ENCODE measurements around the gene GJB2. TPM values are rescaled to one million over a fixed set of nuclear protein-coding genes. Genes with fewer than 3 reads are reported as not detected.

The GJB2 gene
- total RNA-seq, 2 donors from 2014 or later: 0.20 TPM; not detected in 1

DNA sequence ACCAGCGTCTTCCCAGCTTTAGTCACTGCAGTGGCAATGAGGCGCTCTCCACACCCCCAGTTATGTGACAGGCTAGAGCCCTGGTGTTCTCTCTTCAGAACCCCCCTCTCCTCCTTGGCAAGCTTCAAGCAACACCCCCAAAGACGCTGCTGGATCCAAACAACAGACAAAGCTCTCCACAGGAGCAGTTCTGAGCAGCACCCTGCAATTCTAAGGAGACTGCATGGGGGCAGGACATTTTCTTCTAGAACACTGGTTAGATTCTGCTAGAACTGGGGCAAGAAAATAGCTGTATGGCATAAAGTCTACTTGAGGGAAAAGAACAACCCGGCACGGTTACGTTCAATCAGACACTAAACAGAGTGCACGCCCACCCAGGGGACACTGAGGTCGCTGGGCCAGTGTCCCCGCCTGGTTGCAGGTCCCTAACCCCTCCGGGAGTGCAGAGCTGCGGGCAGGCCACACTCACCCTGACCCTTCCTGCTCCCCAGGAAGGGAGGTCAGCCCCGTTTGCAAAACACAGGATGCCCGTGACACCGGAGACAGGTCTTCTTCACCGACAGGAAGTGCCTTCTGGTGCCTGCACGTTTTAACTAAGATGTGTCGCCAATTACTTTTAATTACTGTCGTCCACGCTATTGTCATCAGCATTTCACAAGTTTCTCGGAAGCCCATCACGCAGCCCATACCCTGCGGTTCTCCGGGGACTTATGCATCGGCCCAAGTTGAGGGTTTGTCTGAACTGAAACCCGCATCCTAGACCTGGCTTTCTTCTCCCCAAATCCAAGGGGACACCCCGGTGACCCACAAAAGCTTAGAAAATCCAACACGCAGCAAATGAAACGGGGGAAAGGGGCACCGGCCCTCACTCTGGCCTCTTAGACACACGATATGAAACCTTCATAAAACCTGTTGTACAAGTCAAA, 38.4 kb upstream of the GJB2 start:
- DNase-seq (ENCODE audit: low spot score): no peak
- H3K27me3 ChIP-seq: peaks cover 8 to 13% of the 10 kb centered on the region in 2 donors
- no peaks in the 10 kb centered on the region for H3K36me3 ChIP-seq
- H3K27ac ChIP-seq: no peak overlapping the region
- H3K9me3 ChIP-seq: no peaks in the 10 kb centered on the region
- peaks cover 0 to 15% of the 10 kb centered on the region in 2 donors for H3K4me1 ChIP-seq
- H3K4me3 ChIP-seq: peak overlapping the region in 1 of 2 donors; percentile 43
- TF ChIP-seq, protein P1, sequence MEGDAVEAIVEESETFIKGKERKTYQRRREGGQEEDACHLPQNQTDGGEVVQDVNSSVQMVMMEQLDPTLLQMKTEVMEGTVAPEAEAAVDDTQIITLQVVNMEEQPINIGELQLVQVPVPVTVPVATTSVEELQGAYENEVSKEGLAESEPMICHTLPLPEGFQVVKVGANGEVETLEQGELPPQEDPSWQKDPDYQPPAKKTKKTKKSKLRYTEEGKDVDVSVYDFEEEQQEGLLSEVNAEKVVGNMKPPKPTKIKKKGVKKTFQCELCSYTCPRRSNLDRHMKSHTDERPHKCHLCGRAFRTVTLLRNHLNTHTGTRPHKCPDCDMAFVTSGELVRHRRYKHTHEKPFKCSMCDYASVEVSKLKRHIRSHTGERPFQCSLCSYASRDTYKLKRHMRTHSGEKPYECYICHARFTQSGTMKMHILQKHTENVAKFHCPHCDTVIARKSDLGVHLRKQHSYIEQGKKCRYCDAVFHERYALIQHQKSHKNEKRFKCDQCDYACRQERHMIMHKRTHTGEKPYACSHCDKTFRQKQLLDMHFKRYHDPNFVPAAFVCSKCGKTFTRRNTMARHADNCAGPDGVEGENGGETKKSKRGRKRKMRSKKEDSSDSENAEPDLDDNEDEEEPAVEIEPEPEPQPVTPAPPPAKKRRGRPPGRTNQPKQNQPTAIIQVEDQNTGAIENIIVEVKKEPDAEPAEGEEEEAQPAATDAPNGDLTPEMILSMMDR (IDR thresholded peaks at IDR 0.05): no peak

DNA sequence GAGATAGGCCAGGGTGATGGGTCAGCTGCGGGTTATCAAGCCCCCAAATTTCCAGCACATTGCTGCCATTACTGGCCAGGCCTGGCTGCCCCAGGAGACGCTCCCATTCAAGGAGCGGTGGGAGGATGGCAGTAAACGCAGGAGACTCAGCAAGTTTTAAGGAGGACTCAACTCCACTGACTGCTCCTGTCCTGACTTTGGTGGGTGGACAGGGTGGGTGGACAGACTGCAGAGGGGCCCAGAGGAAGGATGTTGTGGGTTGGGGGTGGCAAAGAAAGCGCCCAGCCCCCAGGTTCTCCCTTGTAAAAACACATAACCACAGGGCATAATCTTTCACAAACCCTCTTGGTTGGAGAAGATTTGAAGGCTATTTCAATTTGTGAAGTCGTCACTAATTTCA, 35.0 kb upstream of the GJB2 start:
- no peak overlapping the region for H3K4me3 ChIP-seq
- no peak overlapping the region for H3K27ac ChIP-seq
- peaks cover 8 to 12% of the 10 kb centered on the region in 2 donors for H3K27me3 ChIP-seq
- TF ChIP-seq, protein P1 (IDR thresholded peaks at IDR 0.05): no peak
- no peaks in the 10 kb centered on the region for H3K9me3 ChIP-seq
- H3K36me3 ChIP-seq: no peaks in the 10 kb centered on the region
- no peak for DNase-seq (ENCODE audit: low spot score)
- H3K4me1 ChIP-seq: peaks cover 0 to 15% of the 10 kb centered on the region in 2 donors

DNA sequence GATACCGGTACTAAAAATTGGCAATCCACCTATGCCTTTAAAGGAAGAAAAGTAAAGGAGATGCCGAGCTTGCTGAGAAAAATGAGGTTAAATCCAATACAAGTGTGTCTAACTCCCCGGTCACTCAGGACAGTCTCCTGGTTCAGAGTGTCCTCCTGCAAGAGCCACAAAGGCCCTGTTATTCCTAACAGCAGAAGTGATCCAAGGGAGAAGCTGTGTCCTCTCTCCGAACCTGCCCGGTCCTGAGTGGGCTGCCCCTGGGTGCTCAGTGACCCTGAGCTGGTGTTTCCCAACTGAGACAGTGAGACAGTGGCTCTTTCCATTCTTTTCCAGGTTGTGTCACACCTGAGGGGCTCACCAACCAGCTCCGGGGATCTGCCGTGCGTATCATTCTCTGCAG, 34.5 kb upstream of the GJB2 start:
- TF ChIP-seq, protein P1 (IDR thresholded peaks at IDR 0.05): no peak
- DNase-seq (ENCODE audit: low spot score): no peak

DNA sequence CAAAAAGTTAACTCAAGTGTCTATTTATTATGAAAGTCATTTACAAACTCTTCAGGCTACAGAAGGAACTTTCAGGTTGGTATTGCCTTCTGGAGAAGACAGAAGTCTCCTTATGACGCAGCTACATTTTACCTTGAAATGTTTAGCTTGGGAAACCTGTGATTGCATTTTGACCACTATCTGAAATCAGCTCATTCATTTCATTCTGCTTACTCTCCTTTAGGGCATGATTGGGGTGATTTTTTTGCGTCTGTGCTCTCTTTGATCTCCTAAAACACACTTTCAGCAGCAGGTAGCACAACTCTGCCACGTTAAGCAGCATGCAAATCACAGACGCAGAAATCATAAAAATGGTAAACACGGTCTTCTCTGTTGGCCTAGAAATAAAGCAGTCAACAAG, 29.8 kb upstream of the GJB2 start:
- H3K4me3 ChIP-seq: no peak overlapping the region
- H3K27ac ChIP-seq: no peak overlapping the region
- no peaks in the 10 kb centered on the region for H3K36me3 ChIP-seq
- no peak for DNase-seq (ENCODE audit: low spot score)
- H3K9me3 ChIP-seq: no peaks in the 10 kb centered on the region
- no peaks in the 10 kb centered on the region for H3K27me3 ChIP-seq
- no peaks in the 10 kb centered on the region for H3K4me1 ChIP-seq
- TF ChIP-seq, protein P1 (IDR thresholded peaks at IDR 0.05): no peak

More for the DNA sequence above, 34.5 kb upstream of the GJB2 start:
- Histone ChIP-seq H3K27ac (no peak overlapping the region), H3K9me3 (no peaks in the 10 kb centered on the region), H3K4me1 (peaks cover 0 to 12% of the 10 kb centered on the region in 2 donors), H3K27me3 (peaks cover 4 to 8% of the 10 kb centered on the region in 2 donors), H3K4me3 (no peak overlapping the region), H3K36me3 (no peaks in the 10 kb centered on the region)

DNA sequence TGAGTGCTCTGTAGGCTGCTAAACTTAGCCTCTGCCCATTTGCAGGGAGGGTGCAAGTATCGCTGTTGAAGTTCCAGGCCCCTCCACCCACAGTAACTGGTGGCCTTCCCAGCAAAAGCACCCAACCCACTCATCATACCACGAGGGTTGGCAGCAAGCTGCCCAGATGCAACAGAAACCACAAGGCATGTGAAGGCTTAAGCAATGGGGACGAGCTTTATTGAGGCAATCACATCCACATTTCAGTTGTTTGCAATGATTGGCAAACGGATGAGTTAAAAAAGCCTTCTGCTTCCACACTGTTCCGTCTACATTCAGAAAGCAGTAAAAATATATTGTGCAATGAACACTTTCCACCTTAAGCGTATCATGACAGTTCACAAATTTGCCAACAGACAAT, 29.0 kb upstream of the GJB2 start:
- DNase-seq (ENCODE audit: low spot score): no peak
- Histone ChIP-seq H3K9me3 (no peaks in the 10 kb centered on the region), H3K4me3 (no peak overlapping the region), H3K36me3 (no peaks in the 10 kb centered on the region), H3K4me1 (no peaks in the 10 kb centered on the region), H3K27me3 (no peaks in the 10 kb centered on the region), H3K27ac (no peak overlapping the region)
- TF ChIP-seq, protein P1 (IDR thresholded peaks at IDR 0.05): no peak
